A549 (cell line): ENCODE results near the gene MAP3K13. TPM values are rescaled to one million over a fixed set of nuclear protein-coding genes. Genes with fewer than 3 reads are reported as not detected.

ENCODE experiments used
- ATAC-seq, 2 experiments: fragments of 200-7000 bp in 1 of 2; fragments of >200 bp in 1 of 2; cut with Nextera tagmentation in 1 of 2; cut with Tn5 transposase in 1 of 2; 3 replicates each; pipeline versions ENCODE4 v1.8.0 to v1.9.1; 2018 to 2020; ENCODE audit warnings: mild to moderate bottlenecking in 1 of 2, moderate library complexity in 1 of 2
- CTCF ChIA-PET: fragments of 300-600 bp; sonication (Branson Sonifier 250); formaldehyde crosslinking; extraction: SDS; loops from one replicate; lab custom pipeline; 2021; ENCODE audit warnings: antibody characterized with exemption, inconsistent platforms; lab: Yijun Ruan, JAX
- POLR2A ChIA-PET: fragments of 350-600 bp; formaldehyde crosslinking; extraction: SDS; loops from one replicate; lab custom pipeline; 2021; ENCODE audit warnings: antibody characterized with exemption, inconsistent platforms; lab: Yijun Ruan, JAX
- DNase-seq, 2 experiments: peaks; one replicate each; pipeline versions ENCODE4 v3.0.0 to v3.0.0-alpha.2; 2011 to 2016; ENCODE audit warnings: low read depth in 1 of 2, low spot score in 1 of 2
- FAIRE-seq: peaks from 2 replicates; lab custom pipeline; 2011; peaks lifted over from hg19 to GRCh38; lab: Jason Lieb, UNC
- H3K27ac ChIP-seq, 2 experiments: fragments of >200 bp; sonication (Bioruptor Twin); formaldehyde crosslinking; 3 replicates each; pipeline ENCODE4 v1.5.1; 2016 to 2017
- H3K4me1 ChIP-seq: fragments of >200 bp; sonication (Bioruptor Twin); formaldehyde crosslinking; 3 replicates; pipeline ENCODE4 v1.6.1; 2016
- H3K4me2 ChIP-seq: fragments of >200 bp; sonication (Bioruptor Twin); formaldehyde crosslinking; 3 replicates; pipeline ENCODE4 v1.6.1; 2016
- H3K4me3 ChIP-seq: fragments of >200 bp; sonication (Bioruptor Twin); formaldehyde crosslinking; 3 replicates; pipeline ENCODE4 v1.5.1; 2016
- H3K9me3 ChIP-seq: fragments of >200 bp; sonication (Bioruptor Twin); formaldehyde crosslinking; 3 replicates; pipeline ENCODE4 v1.6.1; 2016
- CBX8 ChIP-seq: fragments of 200-600 bp; sonication (generic); IDR thresholded peaks from 2 replicates; pipeline ENCODE4 v1.6.1; 2016
- CTCF ChIP-seq: fragments of >200 bp; sonication (Bioruptor Twin); formaldehyde crosslinking; IDR thresholded peaks from 3 replicates; pipeline ENCODE4 v1.5.1; 2016
- EHMT2 ChIP-seq: fragments of 200-600 bp; sonication (generic); IDR thresholded peaks from 2 replicates; pipeline ENCODE4 v1.6.1; 2016; ENCODE audit warnings: antibody characterized with exemption, low read depth, mild to moderate bottlenecking, moderate library complexity
- ELK1 ChIP-seq: fragments of 150-350 bp; IDR thresholded peaks from 2 replicates; pipeline ENCODE4 v1.6.1; 2014; ENCODE audit warnings: low read depth, mild to moderate bottlenecking, low read length
- ESRRA ChIP-seq: fragments of 150-350 bp; IDR thresholded peaks from 2 replicates; pipeline ENCODE4 v1.6.1; 2014; ENCODE audit warnings: mild to moderate bottlenecking, low read length, borderline replicate concordance
- FOSB ChIP-seq: fragments of 250-450 bp; sonication (Bioruptor Pico); IDR thresholded peaks from 2 replicates; pipeline ENCODE4 v1.5.0; 2020; ENCODE audit warnings: mild to moderate bottlenecking, moderate library complexity
- FOSL2 ChIP-seq, 2 experiments: fragments of 450-650 bp in 1 of 2; fragments of >200 bp in 1 of 2; sonication (Bioruptor Twin) in 1 of 2; formaldehyde crosslinking; IDR thresholded peaks; 2 replicates each; pipeline versions ENCODE4 v1.5.0 to v1.6.1; 2016 to 2020; ENCODE audit warnings: mild to moderate bottlenecking in 1 of 2, moderate library complexity in 1 of 2
- GATA3 ChIP-seq: IDR thresholded peaks from 2 replicates; pipeline ENCODE4 v1.6.1; 2012; ENCODE audit warnings: borderline replicate concordance
- HEYL ChIP-seq: fragments of 250-450 bp; sonication (Bioruptor Pico); IDR thresholded peaks from 2 replicates; pipeline ENCODE4 v1.8.0; 2021; ENCODE audit warnings: mild to moderate bottlenecking, moderate library complexity
- HOXA7 ChIP-seq: fragments of 250-450 bp; sonication (Bioruptor Pico); IDR thresholded peaks from 2 replicates; pipeline ENCODE4 v1.5.0; 2020; ENCODE audit warnings: mild to moderate bottlenecking, moderate library complexity
- MAZ ChIP-seq: fragments of 150-350 bp; IDR thresholded peaks from 2 replicates; pipeline ENCODE4 v1.6.1; 2014; ENCODE audit warnings: antibody characterized with exemption, low read depth, low read length, borderline replicate concordance
- NFE2L2 ChIP-seq: fragments of 150-350 bp; conservative IDR thresholded peaks from 2 replicates; pipeline ENCODE4 v1.6.1; 2014; ENCODE audit warnings: low read length
- NR3C1 ChIP-seq: fragments of >200 bp; sonication (Bioruptor Twin); formaldehyde crosslinking; IDR thresholded peaks from 3 replicates; pipeline ENCODE4 v1.6.1; 2017
- PHF8 ChIP-seq: fragments of 200-600 bp; sonication (generic); IDR thresholded peaks from 2 replicates; pipeline ENCODE4 v1.6.1; 2016; ENCODE audit warnings: low read depth, mild to moderate bottlenecking, antibody characterized with exemption, moderate library complexity, borderline replicate concordance
- POLR2A ChIP-seq: IDR thresholded peaks from 2 replicates; pipeline ENCODE4 v1.6.1; 2012; ENCODE audit warnings: mild to moderate bottlenecking, low read length
- POLR2AphosphoS2 ChIP-seq: conservative IDR thresholded peaks from 2 replicates; pipeline ENCODE4 v1.6.1; 2012; ENCODE audit warnings: low read length, improper control_type of control experiment, inconsistent platforms
- RCOR1 ChIP-seq: fragments of 150-350 bp; IDR thresholded peaks from 2 replicates; pipeline ENCODE4 v1.6.1; 2014; ENCODE audit warnings: antibody characterized with exemption, low read length, low read depth
- RNF2 ChIP-seq: fragments of 200-600 bp; sonication (generic); IDR thresholded peaks from 2 replicates; pipeline ENCODE4 v1.6.1; 2016; ENCODE audit warnings: low read depth, mild to moderate bottlenecking, antibody characterized with exemption, moderate library complexity, borderline replicate concordance
- SMC3 ChIP-seq: fragments of >200 bp; sonication (Bioruptor Twin); formaldehyde crosslinking; IDR thresholded peaks from 3 replicates; pipeline ENCODE4 v1.6.1; 2018; ENCODE audit warnings: inconsistent platforms
- SREBF2 ChIP-seq: fragments of 450-650 bp; IDR thresholded peaks from 2 replicates; pipeline ENCODE4 v1.6.1; 2014; ENCODE audit warnings: mild to moderate bottlenecking, moderate library complexity
- TP53 ChIP-seq: fragments of 250-450 bp; sonication (Bioruptor Pico); IDR thresholded peaks from 2 replicates; pipeline ENCODE4 v1.5.0; 2021; ENCODE audit warnings: mild to moderate bottlenecking, moderate library complexity
- ZFP36 ChIP-seq: fragments of 450-650 bp; IDR thresholded peaks from 2 replicates; pipeline ENCODE4 v1.6.1; 2014; ENCODE audit warnings: borderline replicate concordance; ENCODE audit not compliant: partially characterized antibody
- WGBS: methylation state at CpG from one replicate; pipeline ENCODE4 v1.1.6; 2017; ENCODE audit errors: missing lambda C conversion rate; 5-methylcytosine and 5-hydroxymethylcytosine counted together
- polyA plus RNA-seq, 4 experiments: library from polyadenylated mRNA; depleted of rRNA in 3 of 4; stranded (reverse); fragments of >200 nt; fragmentation: RNase III in 1 of 4; extraction: RNeasy Plus Mini Kit Qiagen cat#74134 plus additional on column Dnase treatment in 1 of 4; gene quantifications; 2 replicates in 3 of 4; 3 replicates in 1 of 4; pipeline ENCODE4 v1.2.3, GENCODE V29; 2011 to 2017
- TF ChIP-seq, protein P1 (sequence below): fragments of 250-450 bp; sonication (Bioruptor Pico); IDR thresholded peaks from 2 replicates; pipeline ENCODE4 v1.5.0; 2021; ENCODE audit warnings: mild to moderate bottlenecking, moderate library complexity, borderline replicate concordance
- TF ChIP-seq, protein P2 (sequence below): fragments of 450-650 bp; IDR thresholded peaks from 2 replicates; pipeline ENCODE4 v1.6.1; 2014; ENCODE audit warnings: antibody characterized with exemption
- TF ChIP-seq, protein P3 (sequence below): fragments of >200 bp; sonication (Bioruptor Twin); formaldehyde crosslinking; IDR thresholded peaks from 2 replicates; pipeline ENCODE4 v1.6.1; 2016
- TF ChIP-seq, protein P4 (sequence below): IDR thresholded peaks from 2 replicates; pipeline ENCODE4 v1.6.1; 2012
- TF ChIP-seq, protein P5 (sequence below): IDR thresholded peaks from 2 replicates; pipeline ENCODE4 v1.6.1; 2012

Gene MAP3K13
- polyA plus RNA-seq, 2 of the 4 experiments (the other 2 are of a cell fraction) = 15.8 to 23.2 TPM

DNA sequence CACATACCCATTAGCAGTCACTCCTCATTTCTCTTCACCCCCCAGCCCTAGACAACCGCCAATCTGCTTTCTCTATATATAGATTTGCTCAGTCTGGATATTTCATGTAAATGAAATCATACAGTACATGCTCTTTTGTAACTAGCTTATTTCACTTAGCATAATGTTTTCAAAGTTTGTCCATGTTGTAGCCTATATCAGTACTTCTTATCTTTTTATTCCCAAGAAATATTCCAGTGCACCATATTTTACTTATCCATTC lies 3.1 kb downstream of the MAP3K13 start:
- Histone ChIP-seq H3K27ac (no peak overlapping the region), H3K4me2 (no peak overlapping the region), H3K9me3 (no peaks in the 10 kb centered on the region), H3K4me3 (no peak overlapping the region), H3K4me1 (peaks cover 16% of the 10 kb centered on the region)
- POLR2A ChIA-PET = no interaction called here
- FAIRE-seq = no peak
- ATAC-seq = no peak
- DNase-seq = no peak
- 88% methylated on average over 1 of the region's 1 CpG for WGBS
- CTCF ChIA-PET = no interaction called here
- TF ChIP-seq HEYL (CRISPR knock-in tag) (no peak), TP53 (CRISPR knock-in tag) (no peak), ESRRA (no peak), NR3C1 (no peak), FOSB (CRISPR knock-in tag) (no peak), RCOR1 (no peak), NFE2L2 (no peak), SMC3 (no peak), POLR2A (no peak), CBX8 (no peak), PHF8 (no peak), ZFP36 (no peak), SREBF2 (no peak), MAZ (no peak), HOXA7 (no peak), ELK1 (no peak)
- TF ChIP-seq, protein P1, sequence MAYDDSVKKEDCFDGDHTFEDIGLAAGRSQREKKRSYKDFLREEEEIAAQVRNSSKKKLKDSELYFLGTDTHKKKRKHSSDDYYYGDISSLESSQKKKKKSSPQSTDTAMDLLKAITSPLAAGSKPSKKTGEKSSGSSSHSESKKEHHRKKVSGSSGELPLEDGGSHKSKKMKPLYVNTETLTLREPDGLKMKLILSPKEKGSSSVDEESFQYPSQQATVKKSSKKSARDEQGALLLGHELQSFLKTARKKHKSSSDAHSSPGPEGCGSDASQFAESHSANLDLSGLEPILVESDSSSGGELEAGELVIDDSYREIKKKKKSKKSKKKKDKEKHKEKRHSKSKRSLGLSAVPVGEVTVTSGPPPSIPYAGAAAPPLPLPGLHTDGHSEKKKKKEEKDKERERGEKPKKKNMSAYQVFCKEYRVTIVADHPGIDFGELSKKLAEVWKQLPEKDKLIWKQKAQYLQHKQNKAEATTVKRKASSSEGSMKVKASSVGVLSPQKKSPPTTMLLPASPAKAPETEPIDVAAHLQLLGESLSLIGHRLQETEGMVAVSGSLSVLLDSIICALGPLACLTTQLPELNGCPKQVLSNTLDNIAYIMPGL (CRISPR knock-in tag) = no peak
- TF ChIP-seq, protein P2, sequence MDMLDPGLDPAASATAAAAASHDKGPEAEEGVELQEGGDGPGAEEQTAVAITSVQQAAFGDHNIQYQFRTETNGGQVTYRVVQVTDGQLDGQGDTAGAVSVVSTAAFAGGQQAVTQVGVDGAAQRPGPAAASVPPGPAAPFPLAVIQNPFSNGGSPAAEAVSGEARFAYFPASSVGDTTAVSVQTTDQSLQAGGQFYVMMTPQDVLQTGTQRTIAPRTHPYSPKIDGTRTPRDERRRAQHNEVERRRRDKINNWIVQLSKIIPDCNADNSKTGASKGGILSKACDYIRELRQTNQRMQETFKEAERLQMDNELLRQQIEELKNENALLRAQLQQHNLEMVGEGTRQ = no peak
- TF ChIP-seq, protein P3, sequence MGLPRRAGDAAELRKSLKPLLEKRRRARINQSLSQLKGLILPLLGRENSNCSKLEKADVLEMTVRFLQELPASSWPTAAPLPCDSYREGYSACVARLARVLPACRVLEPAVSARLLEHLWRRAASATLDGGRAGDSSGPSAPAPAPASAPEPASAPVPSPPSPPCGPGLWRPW = no peak
- TF ChIP-seq, protein P4, sequence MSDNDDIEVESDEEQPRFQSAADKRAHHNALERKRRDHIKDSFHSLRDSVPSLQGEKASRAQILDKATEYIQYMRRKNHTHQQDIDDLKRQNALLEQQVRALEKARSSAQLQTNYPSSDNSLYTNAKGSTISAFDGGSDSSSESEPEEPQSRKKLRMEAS = no peak
- TF ChIP-seq, all 56 proteins: peak for 0

- Histone ChIP-seq H3K9me3 (no peaks in the 10 kb centered on the region), H3K4me1 (peaks cover 11% of the 10 kb centered on the region), H3K4me2 (no peak overlapping the region), H3K4me3 (no peak overlapping the region), H3K27ac (no peak overlapping the region)
- ChIA-PET POLR2A (no interaction called here), CTCF (interaction anchor here (0.6 to 1.1 kb wide), 3 partner anchors 13 to 231 kb away, joined by 3 read pairs; no protein-coding TSS in a partner anchor)
- DNase-seq (no peak), ATAC-seq (no peak), FAIRE-seq (no peak)
- TF ChIP-seq SREBF2 (no peak), POLR2AphosphoS2 (no peak), EHMT2 (no peak), GATA3 (no peak), CTCF (no peak), FOSL2 (IDR thresholded peaks at IDR 0.05) (no peak), FOSL2 (CRISPR knock-in tag; IDR thresholded peaks at IDR 0.05) (no peak), POLR2A (no peak), NR3C1 (no peak), NFE2L2 (no peak), RNF2 (no peak)
- TF ChIP-seq, protein P5, sequence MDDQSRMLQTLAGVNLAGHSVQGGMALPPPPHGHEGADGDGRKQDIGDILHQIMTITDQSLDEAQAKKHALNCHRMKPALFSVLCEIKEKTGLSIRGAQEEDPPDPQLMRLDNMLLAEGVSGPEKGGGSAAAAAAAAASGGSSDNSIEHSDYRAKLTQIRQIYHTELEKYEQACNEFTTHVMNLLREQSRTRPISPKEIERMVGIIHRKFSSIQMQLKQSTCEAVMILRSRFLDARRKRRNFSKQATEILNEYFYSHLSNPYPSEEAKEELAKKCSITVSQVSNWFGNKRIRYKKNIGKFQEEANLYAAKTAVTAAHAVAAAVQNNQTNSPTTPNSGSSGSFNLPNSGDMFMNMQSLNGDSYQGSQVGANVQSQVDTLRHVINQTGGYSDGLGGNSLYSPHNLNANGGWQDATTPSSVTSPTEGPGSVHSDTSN = no peak
- TF ChIP-seq, protein P3 = no peak
- TF ChIP-seq, protein P1 (CRISPR knock-in tag) = no peak
Measured at GRCh38 chr3:185366913-185367312, 4.0 kb downstream of the MAP3K13 start.
